Thyroid gland (tissue), 4 donors: ENCODE data around the gene MET.

ENCODE experiments used
- POLR2A ChIP-seq, 2 donors: fragments of 450-650 bp; IDR thresholded peaks; one replicate each; pipeline ENCODE4 v1.6.1; 2017; ENCODE audit warnings: antibody characterized with exemption in 2 of 2, mild to moderate bottlenecking in 2 of 2, moderate library complexity in 1 of 2
- TF ChIP-seq, protein P1 (sequence below), 6 experiments: fragments of 200-600 bp in 3 of 6; fragments of 450-650 bp in 3 of 6; sonication (generic) in 3 of 6; IDR thresholded peaks; one replicate each; pipeline ENCODE4 v1.5.1; 2016 to 2019; ENCODE audit warnings: antibody characterized with exemption in 6 of 6, mild to moderate bottlenecking in 2 of 6, inconsistent platforms in 1 of 6, moderate library complexity in 1 of 6

DNA sequence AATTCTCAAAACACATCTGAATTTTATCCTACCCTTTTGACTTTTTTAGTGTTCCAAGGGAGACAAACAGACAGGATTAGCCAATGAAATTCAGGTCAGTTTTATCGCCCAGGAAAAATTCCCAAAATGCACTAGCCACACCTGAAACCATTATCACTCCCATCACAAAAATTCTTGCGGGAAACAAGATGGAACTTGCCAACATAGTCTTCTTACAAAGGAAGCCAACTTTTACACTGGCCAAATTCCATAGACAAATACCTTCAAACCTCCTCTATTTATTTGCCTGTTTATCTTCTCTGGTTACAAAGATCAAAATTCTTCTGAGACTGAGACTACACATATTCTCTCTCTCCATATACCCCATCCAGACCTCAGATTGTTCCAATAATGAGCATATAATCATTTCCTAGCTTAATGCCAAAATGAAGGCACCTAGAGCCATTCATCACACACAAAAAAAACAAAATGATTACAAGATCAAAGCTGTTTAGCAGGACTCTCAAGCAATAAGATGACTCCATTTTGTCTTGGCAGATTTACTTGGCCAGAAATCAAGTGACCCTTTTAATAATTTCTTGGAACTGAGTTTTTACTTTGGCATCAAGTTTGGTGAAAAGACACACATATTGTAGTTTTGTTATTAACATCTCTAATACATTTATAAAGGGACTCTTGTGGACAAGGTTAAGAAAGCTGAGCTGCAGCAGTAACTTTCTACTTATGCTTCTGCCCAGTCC lies 30.2 kb downstream of the MET start:
- TF ChIP-seq, protein P1, sequence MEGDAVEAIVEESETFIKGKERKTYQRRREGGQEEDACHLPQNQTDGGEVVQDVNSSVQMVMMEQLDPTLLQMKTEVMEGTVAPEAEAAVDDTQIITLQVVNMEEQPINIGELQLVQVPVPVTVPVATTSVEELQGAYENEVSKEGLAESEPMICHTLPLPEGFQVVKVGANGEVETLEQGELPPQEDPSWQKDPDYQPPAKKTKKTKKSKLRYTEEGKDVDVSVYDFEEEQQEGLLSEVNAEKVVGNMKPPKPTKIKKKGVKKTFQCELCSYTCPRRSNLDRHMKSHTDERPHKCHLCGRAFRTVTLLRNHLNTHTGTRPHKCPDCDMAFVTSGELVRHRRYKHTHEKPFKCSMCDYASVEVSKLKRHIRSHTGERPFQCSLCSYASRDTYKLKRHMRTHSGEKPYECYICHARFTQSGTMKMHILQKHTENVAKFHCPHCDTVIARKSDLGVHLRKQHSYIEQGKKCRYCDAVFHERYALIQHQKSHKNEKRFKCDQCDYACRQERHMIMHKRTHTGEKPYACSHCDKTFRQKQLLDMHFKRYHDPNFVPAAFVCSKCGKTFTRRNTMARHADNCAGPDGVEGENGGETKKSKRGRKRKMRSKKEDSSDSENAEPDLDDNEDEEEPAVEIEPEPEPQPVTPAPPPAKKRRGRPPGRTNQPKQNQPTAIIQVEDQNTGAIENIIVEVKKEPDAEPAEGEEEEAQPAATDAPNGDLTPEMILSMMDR (IDR thresholded peaks at IDR 0.05): no peak
- no peak for TF ChIP-seq POLR2A (IDR thresholded peaks at IDR 0.05)
